AG09319 (cell line): ENCODE measurements around the gene NT5E.
"Not testable (repeated sequence)": the region's sequence is repeated elsewhere in the genome, so short reads cannot be mapped to it uniquely, and the experiment has no call there.

Source experiments
- DNase-seq: peaks from one replicate; pipeline ENCODE4 v3.0.0-alpha.2; 2010; ENCODE audit warnings: low read depth; ENCODE audit errors: extremely low read depth
- TF ChIP-seq, protein P1 (sequence below): IDR thresholded peaks from 2 replicates; pipeline ENCODE4 v1.5.1; 2011; ENCODE audit warnings: low read depth, mild to moderate bottlenecking, inconsistent platforms, low read length, moderate library complexity

Gene NT5E

GRCh38 chr6:85494547-85495536 lies 45.0 kb downstream of the NT5E start:
- no peak for DNase-seq

DNA sequence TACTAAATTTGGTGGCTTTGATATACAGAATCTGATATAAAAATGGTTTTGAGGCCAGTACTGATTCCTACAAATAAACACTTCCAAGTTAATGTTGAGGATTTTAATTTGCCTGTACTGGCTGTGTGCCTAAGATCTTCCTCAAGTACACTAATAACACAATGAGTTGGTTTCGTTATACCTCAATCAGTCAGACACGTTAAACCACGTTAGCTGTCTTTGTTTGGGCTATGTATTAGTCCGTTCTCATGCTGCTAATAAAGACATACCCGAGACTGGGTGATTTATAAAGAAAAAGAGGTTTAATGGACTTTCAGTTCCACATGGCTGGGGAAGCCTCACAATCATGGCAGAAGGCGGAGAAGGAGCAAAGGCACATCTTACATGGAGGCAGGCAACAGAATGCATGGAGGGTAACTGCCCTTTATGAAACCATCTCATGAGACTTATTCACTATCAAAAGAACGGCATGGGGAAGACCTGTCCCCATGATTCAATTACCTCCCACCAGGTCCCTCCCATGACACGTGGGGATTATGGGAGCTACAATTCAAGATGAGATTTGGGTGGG lies 46.2 kb downstream of the NT5E start:
- TF ChIP-seq, protein P1, sequence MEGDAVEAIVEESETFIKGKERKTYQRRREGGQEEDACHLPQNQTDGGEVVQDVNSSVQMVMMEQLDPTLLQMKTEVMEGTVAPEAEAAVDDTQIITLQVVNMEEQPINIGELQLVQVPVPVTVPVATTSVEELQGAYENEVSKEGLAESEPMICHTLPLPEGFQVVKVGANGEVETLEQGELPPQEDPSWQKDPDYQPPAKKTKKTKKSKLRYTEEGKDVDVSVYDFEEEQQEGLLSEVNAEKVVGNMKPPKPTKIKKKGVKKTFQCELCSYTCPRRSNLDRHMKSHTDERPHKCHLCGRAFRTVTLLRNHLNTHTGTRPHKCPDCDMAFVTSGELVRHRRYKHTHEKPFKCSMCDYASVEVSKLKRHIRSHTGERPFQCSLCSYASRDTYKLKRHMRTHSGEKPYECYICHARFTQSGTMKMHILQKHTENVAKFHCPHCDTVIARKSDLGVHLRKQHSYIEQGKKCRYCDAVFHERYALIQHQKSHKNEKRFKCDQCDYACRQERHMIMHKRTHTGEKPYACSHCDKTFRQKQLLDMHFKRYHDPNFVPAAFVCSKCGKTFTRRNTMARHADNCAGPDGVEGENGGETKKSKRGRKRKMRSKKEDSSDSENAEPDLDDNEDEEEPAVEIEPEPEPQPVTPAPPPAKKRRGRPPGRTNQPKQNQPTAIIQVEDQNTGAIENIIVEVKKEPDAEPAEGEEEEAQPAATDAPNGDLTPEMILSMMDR, result no peak

More at GRCh38 chr6:85494547-85495536, 45.0 kb downstream of the NT5E start:
- TF ChIP-seq, protein P1, result no peak

DNA sequence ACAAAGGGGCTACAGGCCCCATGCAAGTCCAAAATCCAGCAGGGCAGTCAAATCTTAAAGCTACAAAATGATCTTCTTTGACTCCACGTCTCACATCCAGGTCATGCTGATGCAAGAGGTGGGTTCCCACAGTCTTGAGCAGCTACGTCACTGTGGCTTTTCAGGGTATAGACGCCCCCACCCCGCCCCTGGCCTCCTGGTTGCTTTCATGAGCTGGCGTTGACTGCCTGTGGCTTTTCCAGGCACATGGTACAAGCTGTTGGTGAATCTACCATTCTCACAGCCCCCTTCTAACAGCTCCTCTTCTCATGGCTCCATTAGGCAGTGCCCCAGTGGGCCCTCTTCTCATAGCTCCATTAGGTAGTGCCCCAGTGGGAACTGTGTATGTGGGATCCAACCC lies 47.0 kb downstream of the NT5E start:
- TF ChIP-seq, protein P1, result no peak
- no peak for DNase-seq

More for the DNA sequence above, 46.2 kb downstream of the NT5E start:
- DNase-seq, result no peak

GRCh38 chr6:85498596-85499258 lies 48.8 kb downstream of the NT5E start:
- no peak for DNase-seq
- TF ChIP-seq, protein P1, result no peak

- TF ChIP-seq, protein P1, result no peak
- no peak for DNase-seq
Observed at GRCh38 chr6:85506441-85507093, 56.7 kb downstream of the NT5E start.

GRCh38 chr6:85516168-85516567 lies 66.3 kb downstream of the NT5E start:
- TF ChIP-seq, protein P1, result no peak
- no peak for DNase-seq

DNA sequence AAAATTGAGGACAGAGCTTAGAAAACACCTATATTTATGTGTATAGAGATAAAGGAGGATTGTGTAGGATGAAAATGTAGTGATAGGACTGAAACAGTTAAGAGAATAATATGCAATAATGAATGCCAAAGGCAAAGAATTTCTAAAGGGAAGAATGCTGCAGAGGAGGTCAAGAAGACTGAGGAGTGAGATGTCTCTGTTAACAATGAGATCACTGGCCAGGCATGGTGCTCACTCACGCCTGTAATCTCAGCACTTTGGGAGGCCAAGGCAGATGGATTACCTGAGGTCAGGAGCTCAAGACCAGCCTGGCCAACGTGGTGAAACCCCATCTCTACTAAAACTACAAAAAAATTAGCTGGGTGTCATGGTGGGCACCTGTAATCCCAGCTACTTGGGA lies 74.4 kb downstream of the NT5E start:
- not testable (repeated sequence) for DNase-seq
